ENCODE measurements around the gene TOM1. TPM values are rescaled to one million over a fixed set of nuclear protein-coding genes. Genes with fewer than 3 reads are reported as not detected.
A peak's percentile ranks its signal among the peaks of the same experiment; 100 is the strongest.

Gene TOM1
- total and polyA plus RNA-seq, 10 of the 15 experiments (the other 5 are each of a cell fraction or from before 2014, with no cell fraction given), result 2.2 to 64.6 (median 40.3) TPM

- TF ChIP-seq CHD4 (IDR thresholded peaks at IDR 0.05), result no peak
- peak in 1 of 3 experiments; percentile 13; a peak in 1 of 6 replicates for TF ChIP-seq CTCF (IDR thresholded peaks at IDR 0.05 in 2 of 3, conservative IDR thresholded peaks at IDR 0.05 in 1 of 3; ENCODE audit: control insufficient read depth in 2 of 3, extremely low read depth in 1 of 3, insufficient read depth in 1 of 3, low read depth in 3 of 3, low read length in 3 of 3)
- peak; percentile 22; the same call in 1 of the 2 replicates for TF ChIP-seq SMARCA5 (IDR thresholded peaks at IDR 0.05)
- 0 out of 2 replicates have a peak, but pooled peaks have one; percentile 29 for TF ChIP-seq LARP7 (IDR thresholded peaks at IDR 0.05)
- peak overlapping the region; percentile 22; the same call in 1 of the 2 replicates for H3K27ac ChIP-seq (ENCODE audit: control insufficient read depth, insufficient read depth)
- ATAC-seq (peak; percentile 42), FAIRE-seq (no peak), DNase-seq (ENCODE audit: low read depth, low spot score) (no peak)
- ChIA-PET SMC1A (ENCODE audit: uncharacterized antibody, unreplicated experiment) (interaction anchor here (0.8 to 2.0 kb wide), 6 partner anchors 11 to 111 kb away, joined by 3 to 23 read pairs (median 3); partner anchors contain the start of gene HMGXB4), CTCF (interaction anchor here (0.6 to 1.5 kb wide), 7 partner anchors 10 to 327 kb away, joined by 3 to 4 read pairs (median 4); no protein-coding TSS in a partner anchor), POLR2A (interaction anchor here (0.9 to 1.7 kb wide), 6 partner anchors 8 to 41 kb away, joined by 3 to 23 read pairs (median 4); no protein-coding TSS in a partner anchor), RAD21 (ENCODE audit: unreplicated experiment) (interaction anchor here (0.9 to 1.4 kb wide), 9 partner anchors 9 to 112 kb away, joined by 3 to 11 read pairs (median 4); no protein-coding TSS in a partner anchor)
- no peaks in the 10 kb centered on the region for H3K9me3 ChIP-seq (replicated peaks; ENCODE audit: control insufficient read depth, insufficient read depth, low read length)
- H3K4me2 ChIP-seq (ENCODE audit: control insufficient read depth, insufficient read depth), result peak overlapping the region; percentile 40
- peaks cover 2% of the 10 kb centered on the region for H3K79me2 ChIP-seq (ENCODE audit: control insufficient read depth, insufficient read depth, low read length)
- H3K4me3 ChIP-seq, result peak overlapping the region; percentile 51; the same call in 1 of the 2 replicates
- intact Hi-C loops (cut with micrococcal nuclease; ENCODE audit: unreplicated experiment), result no loop called here
- WGBS (ENCODE audit: insufficient coverage, insufficient replicate concordance, low lambda C conversion rate, missing lambda C conversion rate), result 33% methylated on average over 13 of the region's 13 CpGs
- no peak overlapping the region; the same call in 1 of the 2 replicates for H3K9ac ChIP-seq (ENCODE audit: control insufficient read depth, insufficient read depth, low read length)
- H2AFZ ChIP-seq (ENCODE audit: control insufficient read depth, low read depth, low read length), result peak overlapping the region; percentile 76
- no peaks in the 10 kb centered on the region for H3K27me3 ChIP-seq (replicated peaks in 1 of 2; ENCODE audit: control insufficient read depth in 2 of 2, insufficient read depth in 2 of 2, low read length in 1 of 2)
- in situ Hi-C loops (cut with MboI), result no loop called here
- BruUV-seq (replicated peaks), result TSS peak; percentile 94
- H4K20me1 ChIP-seq (ENCODE audit: control insufficient read depth, insufficient read depth), result no peaks in the 10 kb centered on the region
- peaks cover 4% of the 10 kb centered on the region for H3K4me1 ChIP-seq (ENCODE audit: control insufficient read depth, insufficient read depth, low read length)
- peaks cover 1 to 2% of the 10 kb centered on the region in 2 experiments; a peak in 2 of 4 replicates for H3K36me3 ChIP-seq (ENCODE audit: control insufficient read depth in 2 of 2, insufficient read depth in 2 of 2, low read length in 1 of 2)
Measured at GRCh38 chr22:35299217-35299672, 449 bp upstream of the TOM1 start.

All from GM12878 (cell line).